Common myeloid progenitor, CD34-positive (primary cell): ENCODE data around the gene ATP11A.
"Not testable (repeated sequence)": the region's sequence is repeated elsewhere in the genome, so short reads cannot be mapped to it uniquely, and the experiment has no call there.

Experiments used
- CTCF ChIA-PET: fragments of 350-600 bp; sonication (Branson Sonifier 250); formaldehyde crosslinking; loops from one replicate; lab custom pipeline; 2021; ENCODE audit warnings: antibody characterized with exemption; lab: Charles Lee
- POLR2A ChIA-PET: fragments of 350-600 bp; sonication (Branson Sonifier 250); formaldehyde crosslinking; loops from one replicate; lab custom pipeline; 2021; ENCODE audit warnings: antibody characterized with exemption; lab: Charles Lee
- DNase-seq, 3 donors: peaks; one replicate each; pipeline versions ENCODE4 v3.0.0 to v3.0.0-alpha.2; 2013
- H3K27ac ChIP-seq, 2 experiments: 1 replicate in 1 of 2; 2 replicates in 1 of 2; pipeline ENCODE4 v1.7.0; 2013; ENCODE audit warnings: inconsistent platforms in 2 of 2, low read length in 2 of 2, mild to moderate bottlenecking in 2 of 2, low read depth in 1 of 2, moderate library complexity in 1 of 2; ENCODE audit not compliant: severe bottlenecking in 2 of 2, insufficient read depth in 1 of 2, poor library complexity in 1 of 2
- H3K27me3 ChIP-seq, 5 experiments: replicated peaks in 2 of 5; 1 replicate in 3 of 5; 2 replicates in 2 of 5; pipeline versions ENCODE4 v1.6.1 to v1.7.0; 2013; ENCODE audit warnings: low read length in 4 of 5, mild to moderate bottlenecking in 2 of 5, moderate library complexity in 2 of 5, inconsistent platforms in 1 of 5; ENCODE audit not compliant: insufficient read depth in 5 of 5, control insufficient read depth in 4 of 5
- H3K36me3 ChIP-seq, 4 experiments: 1 replicate in 2 of 4; 2 replicates in 2 of 4; pipeline versions ENCODE4 v1.6.1 to v1.7.0; 2013; ENCODE audit warnings: low read length in 3 of 4, control low read depth in 1 of 4, mild to moderate bottlenecking in 1 of 4; ENCODE audit not compliant: control insufficient read depth in 4 of 4, insufficient read depth in 4 of 4
- H3K4me1 ChIP-seq, 4 experiments: 1 replicate in 3 of 4; 2 replicates in 1 of 4; pipeline versions ENCODE4 v1.6.1 to v1.7.1; 2013; ENCODE audit warnings: low read length in 3 of 4, mild to moderate bottlenecking in 3 of 4, control low read depth in 1 of 4, inconsistent platforms in 1 of 4, moderate library complexity in 1 of 4; ENCODE audit not compliant: control insufficient read depth in 4 of 4, insufficient read depth in 4 of 4; ENCODE audit errors: control extremely low read depth in 1 of 4
- H3K4me3 ChIP-seq, 7 experiments: 1 replicate in 4 of 7; 2 replicates in 3 of 7; pipeline versions ENCODE4 v1.5.1 to v1.7.0; 2013; ENCODE audit warnings: mild to moderate bottlenecking in 7 of 7, low read length in 6 of 7, moderate library complexity in 6 of 7, inconsistent platforms in 2 of 7, low read depth in 2 of 7, control low read depth in 1 of 7; ENCODE audit not compliant: insufficient read depth in 4 of 7, control insufficient read depth in 1 of 7; ENCODE audit errors: extremely low read depth in 1 of 7
- H3K9me3 ChIP-seq, 5 experiments: 1 replicate in 4 of 5; 2 replicates in 1 of 5; pipeline versions ENCODE4 v1.6.1 to v1.7.1; 2013; ENCODE audit warnings: low read length in 4 of 5, mild to moderate bottlenecking in 2 of 5, inconsistent platforms in 1 of 5, low read depth in 1 of 5, moderate library complexity in 1 of 5; ENCODE audit not compliant: control insufficient read depth in 4 of 5, insufficient read depth in 2 of 5; ENCODE audit errors: control extremely low read depth in 1 of 5
- WGBS: methylation state at CpG from one replicate; pipeline ENCODE4 v1.1.5; 2013; ENCODE audit not compliant: insufficient coverage; 5-methylcytosine and 5-hydroxymethylcytosine counted together

Gene ATP11A

DNA sequence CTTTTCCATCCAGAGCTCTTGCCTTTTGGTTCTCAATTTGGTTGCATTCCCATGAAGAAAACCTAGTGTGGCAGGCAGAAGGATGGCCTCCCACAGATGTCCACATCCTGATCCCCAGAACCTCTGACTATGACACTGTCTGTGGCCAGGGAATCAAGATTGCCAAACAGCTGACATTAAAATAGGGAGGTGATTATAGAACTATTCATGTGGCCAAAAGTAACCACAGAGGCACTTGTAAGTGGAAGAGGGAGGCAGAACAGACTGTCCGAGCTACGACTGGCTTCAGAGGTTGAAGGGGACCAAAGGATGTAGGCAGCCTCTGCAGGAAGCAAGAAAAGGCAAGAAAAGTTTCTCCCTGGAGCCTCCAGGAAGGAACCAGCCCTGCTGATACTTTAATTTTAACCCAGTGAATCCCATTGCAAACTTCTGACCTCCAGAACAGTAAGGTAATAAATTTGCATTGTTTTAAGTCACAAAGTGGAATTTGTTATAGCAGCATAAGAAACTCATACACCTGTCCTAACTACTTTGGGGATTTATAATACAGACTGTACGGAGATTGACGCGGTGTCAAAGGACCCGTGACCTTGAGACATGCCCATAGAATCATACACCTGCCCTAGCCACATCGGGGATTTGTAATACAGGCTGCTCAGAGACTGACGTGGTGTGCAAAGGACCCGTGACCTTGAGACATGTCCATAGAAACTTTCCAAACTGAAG is 106.5 kb downstream of the ATP11A start:
- Histone ChIP-seq H3K36me3 (peaks cover 0 to 7% (median 0%) of the 10 kb centered on the region in 4 experiments), H3K4me1 (peaks cover 0 to 14% (median 6%) of the 10 kb centered on the region in 4 experiments), H3K4me3 (no peak overlapping the region), H3K9me3 (peaks cover 0 to 11% (median 0%) of the 10 kb centered on the region in 5 experiments), H3K27ac (no peak overlapping the region), H3K27me3 (no peaks in the 10 kb centered on the region)
- 90% methylated on average over 7 of the region's 9 CpGs for WGBS
- POLR2A ChIA-PET, result no interaction called here
- CTCF ChIA-PET, result no interaction called here
- DNase-seq, result no peak

GRCh38 chr13:112799394-112799793 is 109.6 kb downstream of the ATP11A start:
- DNase-seq, result no peak
- ChIA-PET CTCF (no interaction called here), POLR2A (no interaction called here)
- Histone ChIP-seq H3K27me3 (no peaks in the 10 kb centered on the region), H3K4me1 (peaks cover 0 to 8% (median 3%) of the 10 kb centered on the region in 4 experiments), H3K9me3 (peaks cover 0 to 11% (median 0%) of the 10 kb centered on the region in 5 experiments), H3K36me3 (peaks cover 0 to 3% (median 0%) of the 10 kb centered on the region in 4 experiments), H3K4me3 (no peak overlapping the region), H3K27ac (no peak overlapping the region)
- 100% methylated on average over 1 of the region's 1 CpG for WGBS

DNA sequence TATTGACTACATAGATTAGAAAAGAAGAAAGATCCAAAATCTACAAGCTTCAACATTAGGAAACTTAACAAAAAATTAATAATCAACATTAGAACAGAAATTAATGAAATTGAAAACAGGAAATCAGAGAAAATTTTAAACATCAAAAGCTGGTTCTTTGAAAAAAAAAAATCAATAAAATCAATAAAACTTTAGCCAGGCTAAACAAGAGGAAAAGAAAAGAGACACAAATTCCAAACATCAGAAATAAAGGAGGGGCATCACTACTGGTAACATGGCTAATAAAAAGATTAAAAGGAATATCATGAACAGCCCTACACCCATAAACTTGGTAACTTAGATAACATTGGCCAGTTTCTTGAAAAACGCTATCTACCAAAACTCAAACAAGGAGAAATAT is 110.2 kb downstream of the ATP11A start:
- no peak overlapping the region for H3K4me3 ChIP-seq
- DNase-seq, result no peak
- peaks cover 0 to 3% (median under 1%) of the 10 kb centered on the region in 4 experiments for H3K36me3 ChIP-seq
- peaks cover 0 to 10% (median 3%) of the 10 kb centered on the region in 4 experiments for H3K4me1 ChIP-seq
- 100% methylated on average over 1 of the region's 1 CpG for WGBS
- H3K27ac ChIP-seq, result no peak overlapping the region
- POLR2A ChIA-PET, result no interaction called here
- CTCF ChIA-PET, result no interaction called here
- peaks cover 0 to 11% (median 0%) of the 10 kb centered on the region in 5 experiments for H3K9me3 ChIP-seq
- H3K27me3 ChIP-seq, result no peaks in the 10 kb centered on the region

- CTCF ChIA-PET, H3K4me1 ChIP-seq, DNase-seq, H3K27ac ChIP-seq, H3K27me3 ChIP-seq, H3K36me3 ChIP-seq, H3K4me3 ChIP-seq, POLR2A ChIA-PET: not testable (repeated sequence)
- WGBS, result 100% methylated on average over 2 of the region's 6 CpGs
- H3K9me3 ChIP-seq, result peaks cover 0 to 11% (median 0%) of the 10 kb centered on the region in 5 experiments
Measured at GRCh38 chr13:112800807-112801206, 111.0 kb downstream of the ATP11A start.

- POLR2A ChIA-PET, result no interaction called here
Measured at GRCh38 chr13:112802802-112803195, 113.0 kb downstream of the ATP11A start.

DNA sequence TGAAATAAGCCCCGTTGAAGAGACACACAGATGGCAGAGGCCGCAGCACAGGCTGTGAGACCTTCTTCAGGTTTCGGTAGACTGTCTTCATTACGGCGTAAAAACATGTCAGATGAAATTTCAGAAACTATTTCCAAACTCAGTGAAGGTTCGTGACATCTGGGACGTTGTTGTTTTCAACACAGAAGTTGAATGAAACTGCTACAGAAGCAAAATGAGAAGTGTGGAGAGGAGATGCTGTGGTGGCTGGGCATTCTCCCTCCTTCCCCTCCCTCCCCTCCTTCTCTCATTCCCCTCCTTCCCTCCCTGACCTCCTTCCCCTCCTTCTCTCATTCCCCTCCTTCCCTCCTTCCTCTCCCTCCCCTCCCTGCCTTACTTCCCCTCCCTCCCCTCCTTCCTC is 113.6 kb downstream of the ATP11A start:
- peaks cover 0 to 10% (median 3%) of the 10 kb centered on the region in 4 experiments for H3K4me1 ChIP-seq
- WGBS, result 100% methylated on average over 1 of the region's 7 CpGs
- no peak overlapping the region for H3K27ac ChIP-seq
- ChIA-PET CTCF (interaction anchor here (0.9 kb wide), 1 partner anchor 9 kb away, joined by 3 read pairs; no protein-coding TSS in a partner anchor), POLR2A (no interaction called here)
- peaks cover 0 to 8% (median 0%) of the 10 kb centered on the region in 5 experiments for H3K9me3 ChIP-seq
- no peaks in the 10 kb centered on the region for H3K27me3 ChIP-seq
- H3K4me3 ChIP-seq, result no peak overlapping the region
- peaks cover 0 to 18% (median 1%) of the 10 kb centered on the region in 4 experiments for H3K36me3 ChIP-seq
- peak in 1 of 3 donors; percentile 6 for DNase-seq

More at GRCh38 chr13:112802802-112803195, 113.0 kb downstream of the ATP11A start:
- H3K36me3 ChIP-seq, result peaks cover 0 to 18% (median 1%) of the 10 kb centered on the region in 4 experiments
- peaks cover 0 to 10% (median 0%) of the 10 kb centered on the region in 5 experiments for H3K9me3 ChIP-seq
- peaks cover 0 to 10% (median 3%) of the 10 kb centered on the region in 4 experiments for H3K4me1 ChIP-seq
- H3K27me3 ChIP-seq, result no peaks in the 10 kb centered on the region
- no CpG with 5 or more reads among the region's 2 CpGs for WGBS
- DNase-seq, result no peak
- CTCF ChIA-PET, result interaction anchor here (0.9 kb wide), 1 partner anchor 9 kb away, joined by 3 read pairs; no protein-coding TSS in a partner anchor
- H3K27ac ChIP-seq, result no peak overlapping the region
- H3K4me3 ChIP-seq, result no peak overlapping the region

DNA sequence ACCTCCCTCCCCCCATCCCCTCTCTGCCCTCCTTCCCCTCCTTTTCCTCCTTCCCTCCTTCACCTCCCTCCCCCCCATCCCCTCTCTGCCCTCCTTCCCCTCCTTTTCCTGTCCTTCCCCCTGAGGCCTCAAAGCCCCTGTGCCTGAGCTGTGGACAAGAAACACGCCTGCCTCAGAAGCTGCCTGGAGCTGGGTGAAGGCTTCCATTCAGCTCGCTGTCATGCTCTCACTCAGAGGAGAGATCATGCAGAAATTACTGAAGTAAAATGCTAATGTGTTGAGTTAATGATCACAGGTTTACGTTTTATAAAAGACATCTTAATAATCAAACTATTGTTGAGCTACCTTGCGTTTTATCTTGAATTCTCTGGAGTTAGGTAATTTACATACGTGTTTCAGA is 114.5 kb downstream of the ATP11A start:
- Histone ChIP-seq H3K27ac (no peak overlapping the region), H3K36me3 (peaks cover 0 to 21% (median 1%) of the 10 kb centered on the region in 4 experiments), H3K4me3 (no peak overlapping the region), H3K9me3 (peaks cover 0 to 8% (median 0%) of the 10 kb centered on the region in 5 experiments), H3K4me1 (peaks cover 0 to 10% (median 3%) of the 10 kb centered on the region in 4 experiments), H3K27me3 (no peaks in the 10 kb centered on the region)
- 82% methylated on average over 2 of the region's 5 CpGs for WGBS
- POLR2A ChIA-PET, result no interaction called here
- no peak for DNase-seq
- CTCF ChIA-PET, result no interaction called here
